GM18502 (cell line): ENCODE results near the gene C6orf132.
"Not testable (repeated sequence)": the region's sequence is repeated elsewhere in the genome, so short reads cannot be mapped to it uniquely, and the experiment has no call there.

Experiments
- ATAC-seq: cut with Tn5 transposase; IDR thresholded peaks from one replicate; pipeline ENCODE4 v1.9.1; 2021; ENCODE audit warnings: mild to moderate bottlenecking; ENCODE audit not compliant: unreplicated experiment, poor library complexity

Gene C6orf132

GRCh38 chr6:42162384-42162783 lies 20.0 kb upstream of the C6orf132 start:
- ATAC-seq: no peak

DNA sequence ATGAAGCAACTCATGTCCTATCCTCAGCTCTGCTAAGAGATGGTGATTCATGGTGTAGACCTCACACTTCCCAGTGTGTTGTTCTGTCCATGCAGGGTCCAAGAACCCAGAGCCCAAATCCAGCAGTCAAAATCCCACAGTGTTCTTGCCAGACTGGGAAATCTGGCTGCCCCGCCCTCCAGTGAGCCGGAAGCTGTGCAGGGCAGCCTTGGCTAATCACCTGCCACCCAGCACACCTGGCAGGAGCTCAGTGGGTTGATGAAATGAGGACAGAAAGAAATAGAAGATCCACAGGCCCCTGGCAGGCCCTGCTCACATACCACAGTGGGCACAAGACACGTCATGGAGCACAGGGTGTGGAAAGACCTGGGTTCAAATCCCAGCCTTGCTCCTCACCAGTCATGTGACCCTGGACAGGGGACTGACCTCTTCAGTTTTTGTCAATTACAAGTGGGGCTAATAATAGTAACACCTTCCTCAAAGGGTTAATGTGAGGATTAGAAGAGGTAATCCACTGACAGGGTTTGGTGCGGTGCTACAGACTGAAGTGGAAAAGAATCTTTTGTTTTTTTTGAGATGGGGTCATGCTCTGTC lies 17.1 kb upstream of the C6orf132 start:
- no peak for ATAC-seq

GRCh38 chr6:42158631-42159030 lies 16.2 kb upstream of the C6orf132 start:
- no peak for ATAC-seq

DNA sequence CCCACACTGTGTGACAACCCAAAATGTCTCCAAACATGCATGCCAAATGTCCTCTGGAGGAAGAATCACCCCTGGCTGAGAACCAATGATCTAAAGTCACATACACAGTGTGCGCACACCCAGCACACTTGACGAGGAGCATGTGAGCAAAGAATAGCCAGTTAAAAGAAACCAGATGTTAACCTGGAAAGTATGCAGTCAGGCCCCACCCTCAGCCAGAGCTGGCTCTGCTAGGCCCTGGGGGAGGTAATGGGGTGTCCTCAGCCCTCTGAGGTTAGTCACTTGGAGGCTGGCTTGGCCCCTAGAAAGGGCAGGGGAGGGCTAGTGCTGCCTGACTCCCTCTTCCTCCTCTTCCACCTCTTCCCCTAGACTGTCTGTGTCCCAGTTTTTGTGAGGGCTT lies 15.6 kb upstream of the C6orf132 start:
- no peak for ATAC-seq

GRCh38 chr6:42156638-42157037 lies 14.2 kb upstream of the C6orf132 start:
- no peak for ATAC-seq

- no peak for ATAC-seq
Measured at GRCh38 chr6:42155293-42155692, 12.9 kb upstream of the C6orf132 start.

- ATAC-seq: no peak
Measured at GRCh38 chr6:42154461-42155209, 12.2 kb upstream of the C6orf132 start.

DNA sequence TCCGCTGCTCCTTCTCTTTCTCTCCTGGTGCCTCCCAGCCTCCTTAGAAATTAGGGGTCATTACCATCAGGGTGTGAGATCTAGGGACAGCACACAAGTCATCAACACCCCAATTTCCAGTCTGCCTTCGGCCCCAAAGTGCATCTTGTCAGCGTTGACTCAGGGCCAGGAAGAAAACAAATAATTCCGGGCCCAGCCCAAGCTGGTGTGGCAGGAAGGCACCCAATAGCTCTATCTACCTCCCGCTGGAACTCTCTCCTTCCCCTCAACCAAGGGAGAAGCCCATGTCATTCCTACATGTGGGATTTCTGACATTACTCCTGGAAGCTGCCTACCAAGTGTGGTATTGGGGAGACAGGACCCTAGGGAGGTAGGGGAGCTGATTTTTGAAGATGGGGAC lies 11.5 kb upstream of the C6orf132 start:
- ATAC-seq: no peak

DNA sequence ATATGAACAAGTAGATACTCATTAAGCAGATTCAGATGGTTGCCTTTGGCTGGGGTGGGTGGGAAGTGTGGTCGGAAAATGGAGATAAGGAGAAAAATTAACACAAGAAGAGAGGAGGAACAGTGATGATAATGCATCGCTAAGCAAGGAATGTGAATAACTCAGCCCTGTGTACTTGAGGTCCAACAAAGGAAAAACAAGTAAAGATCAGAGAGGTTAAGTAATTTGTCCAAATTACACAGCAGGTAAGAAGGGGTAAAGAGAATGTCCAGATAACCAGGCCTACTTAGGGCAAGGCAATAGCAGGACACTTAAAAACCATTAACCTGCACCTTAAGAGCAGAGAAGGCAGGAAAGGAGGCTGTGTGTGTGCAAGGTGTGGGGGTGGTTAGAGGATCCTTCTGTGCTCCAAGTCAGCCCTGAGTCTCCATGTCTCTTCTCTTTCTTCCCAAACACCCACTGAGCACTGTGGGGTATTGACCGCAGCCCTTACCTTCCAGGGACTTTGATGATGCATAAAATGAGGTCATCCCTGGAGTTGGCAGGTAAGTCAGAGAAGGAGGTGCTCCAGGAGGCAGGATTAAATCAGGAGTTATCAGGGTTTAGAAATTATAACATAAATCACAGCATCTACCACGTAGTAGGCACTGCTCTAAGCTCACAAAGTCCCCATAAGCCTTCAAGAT lies 10.3 kb upstream of the C6orf132 start:
- ATAC-seq: not testable (repeated sequence)

DNA sequence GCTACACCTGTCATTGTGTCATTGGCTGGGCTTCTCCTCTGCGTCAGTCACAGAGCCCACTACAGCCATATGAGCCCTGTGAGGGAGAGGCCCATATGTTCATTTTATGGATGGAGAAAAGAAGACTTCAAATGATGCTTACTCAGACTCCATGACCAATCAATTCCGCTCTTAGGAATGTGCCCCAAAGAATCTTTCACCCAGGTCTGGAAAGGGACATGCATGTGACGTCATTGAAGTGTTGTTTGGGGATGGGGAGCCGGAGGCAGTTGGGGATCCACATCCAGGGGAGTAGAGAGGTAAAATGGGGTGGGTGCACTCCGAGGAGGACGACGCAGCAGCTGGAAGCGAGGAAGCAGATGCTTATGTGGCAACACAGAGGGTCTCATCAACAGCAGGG lies 9.6 kb upstream of the C6orf132 start:
- no peak for ATAC-seq

GRCh38 chr6:42150254-42150653 lies 7.8 kb upstream of the C6orf132 start:
- no peak for ATAC-seq

GRCh38 chr6:42148058-42148457 lies 5.6 kb upstream of the C6orf132 start:
- no peak for ATAC-seq

DNA sequence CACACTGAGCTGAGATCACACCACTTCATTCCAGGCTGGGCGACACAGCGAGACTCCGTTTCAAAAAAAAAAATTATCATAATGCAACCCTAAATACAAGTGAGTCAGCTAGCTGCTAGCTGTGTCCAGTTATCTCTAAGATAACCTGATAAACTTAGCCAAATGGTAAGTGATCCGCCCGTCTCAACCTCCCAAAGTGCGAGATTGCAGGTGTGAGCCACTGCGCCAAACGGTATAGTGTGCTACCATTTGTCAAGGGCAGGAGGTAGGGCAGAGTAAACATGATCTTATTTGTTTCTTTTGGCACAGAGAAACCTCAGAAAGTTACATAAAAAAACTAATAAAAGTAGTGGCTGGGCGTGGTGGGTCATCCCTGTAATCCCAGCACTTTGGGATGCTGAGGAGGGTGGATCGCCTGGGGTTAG lies 4.7 kb upstream of the C6orf132 start:
- ATAC-seq: no peak

DNA sequence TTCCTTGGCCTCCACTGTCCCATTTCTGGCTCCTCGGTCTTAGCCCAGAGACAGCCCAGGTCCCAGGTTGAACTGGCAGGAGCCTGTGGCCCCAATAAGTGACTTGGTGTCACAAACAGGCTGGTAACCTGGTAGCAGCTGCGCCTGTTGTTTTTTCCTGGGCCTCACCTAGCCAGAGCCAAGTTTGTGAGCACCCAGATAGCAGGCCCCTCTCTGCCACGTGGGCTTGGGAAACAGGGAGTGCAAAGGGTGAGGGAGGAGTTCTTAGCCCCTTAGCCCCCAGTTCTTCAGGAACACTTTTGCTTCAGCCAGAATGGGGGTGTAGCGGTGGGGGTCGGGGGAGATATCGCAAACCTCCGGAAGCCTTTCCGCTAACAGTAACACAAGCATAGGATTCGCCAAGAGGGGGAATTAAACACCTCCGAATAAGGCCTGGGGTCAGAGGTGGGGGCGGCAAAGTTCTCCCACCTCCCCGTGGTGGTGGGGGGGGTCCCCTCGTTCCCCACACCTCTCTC lies 760 bp downstream of the C6orf132 start:
- ATAC-seq: no peak

GRCh38 chr6:42140756-42141602 lies 1.4 kb downstream of the C6orf132 start:
- no peak for ATAC-seq

DNA sequence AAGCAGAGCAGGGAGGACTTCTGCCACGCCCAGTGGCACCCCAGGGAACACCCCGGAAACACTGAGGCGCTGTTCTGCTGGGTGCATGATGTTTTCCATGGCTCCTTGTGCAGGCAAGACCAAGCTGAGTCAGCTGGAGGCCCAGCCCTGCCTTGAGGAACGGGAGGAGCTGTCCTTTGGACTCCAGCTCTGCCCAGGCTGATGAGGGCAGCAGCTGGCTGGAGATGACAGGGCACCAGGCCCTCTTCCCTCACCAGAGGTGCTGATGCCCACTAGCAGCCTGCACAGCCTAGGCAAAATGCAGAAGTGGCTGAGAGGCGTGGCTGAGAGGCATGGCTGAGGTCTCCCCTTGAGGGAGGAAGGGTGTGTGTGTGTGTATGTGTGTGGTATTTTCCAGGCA lies 2.4 kb downstream of the C6orf132 start:
- no peak for ATAC-seq

DNA sequence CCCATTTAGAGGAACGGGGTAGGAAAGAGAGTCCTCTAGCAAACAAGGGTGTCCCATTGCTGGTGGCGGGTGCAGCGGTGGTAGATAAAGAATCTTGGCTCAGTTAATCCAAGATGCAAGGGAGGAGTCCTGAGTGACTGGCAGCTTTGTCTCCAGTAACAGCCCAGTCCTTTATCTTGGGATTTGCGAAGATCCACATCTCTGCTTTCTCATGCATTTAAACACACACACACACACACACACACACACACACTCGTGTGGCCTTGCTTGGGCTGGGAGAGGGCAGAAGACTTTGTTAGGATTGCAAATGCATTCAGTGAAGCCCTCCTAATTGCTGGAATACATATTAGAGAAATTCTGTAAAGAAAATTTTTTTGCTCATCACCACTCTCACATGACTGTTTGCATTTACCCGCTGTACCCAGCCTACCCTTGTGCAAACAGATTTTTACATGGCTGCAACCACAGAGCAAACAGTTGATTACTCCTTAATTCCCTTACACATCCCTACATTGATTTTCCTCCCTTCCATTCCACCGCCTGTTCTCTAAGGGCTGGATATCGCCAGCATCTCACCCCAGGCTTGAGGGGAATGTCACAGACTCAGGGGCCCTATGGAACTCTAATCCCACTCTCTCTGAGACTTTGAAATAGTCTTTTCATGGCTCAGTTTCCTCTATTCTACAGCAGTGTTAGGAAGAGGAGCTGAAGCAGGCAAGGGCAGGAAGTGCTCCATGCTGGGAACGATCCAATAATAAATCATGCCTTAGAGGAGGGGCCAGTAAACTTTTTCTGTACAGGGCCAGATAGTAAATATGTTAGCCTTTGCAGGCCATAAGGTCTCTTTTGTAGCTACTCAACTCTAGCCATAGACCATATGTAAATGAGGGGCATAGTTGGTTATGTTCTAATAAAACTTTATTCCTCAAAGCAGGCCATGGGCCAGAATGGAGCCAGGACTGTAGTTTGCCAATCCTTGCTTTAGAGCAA lies 3.5 kb downstream of the C6orf132 start:
- ATAC-seq: no peak

DNA sequence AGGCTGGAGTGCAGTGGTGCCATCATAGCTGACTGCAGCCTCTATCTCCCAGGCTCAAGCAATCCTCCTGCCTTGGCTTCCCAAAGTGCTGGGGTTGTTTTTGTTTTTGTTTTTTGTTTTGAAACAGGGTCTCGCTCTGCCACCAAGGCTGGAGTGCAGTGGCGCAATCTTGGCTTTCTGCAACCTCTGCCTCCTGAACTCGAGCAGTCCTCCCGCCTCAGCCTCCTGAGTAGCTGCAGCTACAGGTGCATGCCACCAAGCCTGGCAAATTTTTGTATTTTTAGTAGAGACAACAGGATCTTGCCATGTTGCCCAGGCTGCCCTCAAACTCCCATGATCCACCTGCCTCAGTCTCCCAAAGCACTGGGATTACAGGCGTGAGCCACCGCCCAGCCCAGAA lies 4.2 kb downstream of the C6orf132 start:
- no peak for ATAC-seq

- no peak for ATAC-seq
Measured at GRCh38 chr6:42137194-42137753, 5.1 kb downstream of the C6orf132 start.
